Fibroblast of mammary gland (primary cell): ENCODE data around the gene RALGDS.
"Not testable (repeated sequence)": the region's sequence is repeated elsewhere in the genome, so short reads cannot be mapped to it uniquely, and the experiment has no call there.

Experiments
- DNase-seq: peaks from one replicate; pipeline ENCODE4 v3.0.0-alpha.2; 2010; ENCODE audit warnings: low read depth
- H3K4me3 ChIP-seq: 2 replicates; pipeline ENCODE4 v1.5.1; 2011; ENCODE audit warnings: low read depth, mild to moderate bottlenecking, low read length, moderate library complexity; ENCODE audit not compliant: control insufficient read depth
- TF ChIP-seq, protein P1 (sequence below): conservative IDR thresholded peaks from 2 replicates; pipeline ENCODE4 v1.5.1; 2011; ENCODE audit warnings: low read depth, low read length, inconsistent platforms; ENCODE audit not compliant: control insufficient read depth, insufficient read depth

RALGDS gene

DNA sequence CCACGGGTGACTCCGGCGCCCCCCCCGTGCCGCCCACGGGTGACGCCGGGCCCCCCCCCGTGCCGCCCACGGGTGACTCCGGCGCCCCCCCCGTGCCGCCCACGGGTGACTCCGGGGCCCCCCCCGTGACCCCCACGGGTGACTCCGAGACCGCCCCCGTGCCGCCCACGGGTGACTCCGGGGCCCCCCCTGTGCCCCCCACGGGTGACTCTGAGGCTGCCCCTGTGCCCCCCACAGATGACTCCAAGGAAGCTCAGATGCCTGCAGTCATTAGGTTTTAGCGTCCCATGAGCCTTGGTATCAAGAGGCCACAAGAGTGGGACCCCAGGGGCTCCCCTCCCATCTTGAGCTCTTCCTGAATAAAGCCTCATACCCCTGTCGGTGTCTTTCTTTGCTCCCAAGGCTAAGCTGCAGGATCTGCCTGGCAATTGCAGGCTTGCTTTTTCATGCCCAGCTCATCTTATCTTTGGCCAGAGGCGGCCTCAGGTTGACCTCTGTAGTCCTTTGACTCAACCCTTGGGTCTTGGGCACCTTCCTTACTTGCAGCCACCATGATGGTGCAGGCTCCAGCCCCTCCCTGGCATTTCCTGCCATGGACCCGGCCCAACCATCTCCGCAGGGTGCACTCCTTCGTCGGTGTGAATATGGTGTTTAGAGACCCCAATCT is 49.4 kb downstream of the RALGDS start:
- TF ChIP-seq, protein P1, sequence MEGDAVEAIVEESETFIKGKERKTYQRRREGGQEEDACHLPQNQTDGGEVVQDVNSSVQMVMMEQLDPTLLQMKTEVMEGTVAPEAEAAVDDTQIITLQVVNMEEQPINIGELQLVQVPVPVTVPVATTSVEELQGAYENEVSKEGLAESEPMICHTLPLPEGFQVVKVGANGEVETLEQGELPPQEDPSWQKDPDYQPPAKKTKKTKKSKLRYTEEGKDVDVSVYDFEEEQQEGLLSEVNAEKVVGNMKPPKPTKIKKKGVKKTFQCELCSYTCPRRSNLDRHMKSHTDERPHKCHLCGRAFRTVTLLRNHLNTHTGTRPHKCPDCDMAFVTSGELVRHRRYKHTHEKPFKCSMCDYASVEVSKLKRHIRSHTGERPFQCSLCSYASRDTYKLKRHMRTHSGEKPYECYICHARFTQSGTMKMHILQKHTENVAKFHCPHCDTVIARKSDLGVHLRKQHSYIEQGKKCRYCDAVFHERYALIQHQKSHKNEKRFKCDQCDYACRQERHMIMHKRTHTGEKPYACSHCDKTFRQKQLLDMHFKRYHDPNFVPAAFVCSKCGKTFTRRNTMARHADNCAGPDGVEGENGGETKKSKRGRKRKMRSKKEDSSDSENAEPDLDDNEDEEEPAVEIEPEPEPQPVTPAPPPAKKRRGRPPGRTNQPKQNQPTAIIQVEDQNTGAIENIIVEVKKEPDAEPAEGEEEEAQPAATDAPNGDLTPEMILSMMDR: no peak
- H3K4me3 ChIP-seq: no peak overlapping the region
- DNase-seq: no peak

DNA sequence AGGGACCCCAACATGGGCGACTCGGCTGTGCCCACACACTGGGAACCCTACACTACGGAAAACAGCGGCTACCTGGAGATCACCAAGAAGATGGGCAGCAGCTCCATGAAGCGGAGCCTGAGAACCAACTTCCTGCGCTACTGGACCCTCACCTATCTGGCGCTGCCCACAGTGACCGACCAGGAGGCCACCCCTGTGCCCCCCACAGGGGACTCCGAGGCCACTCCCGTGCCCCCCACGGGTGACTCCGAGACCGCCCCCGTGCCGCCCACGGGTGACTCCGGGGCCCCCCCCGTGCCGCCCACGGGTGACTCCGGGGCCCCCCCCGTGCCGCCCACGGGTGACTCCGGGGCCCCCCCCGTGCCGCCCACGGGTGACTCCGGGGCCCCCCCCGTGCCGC is 50.1 kb downstream of the RALGDS start:
- not testable (repeated sequence) for DNase-seq, H3K4me3 ChIP-seq

DNA sequence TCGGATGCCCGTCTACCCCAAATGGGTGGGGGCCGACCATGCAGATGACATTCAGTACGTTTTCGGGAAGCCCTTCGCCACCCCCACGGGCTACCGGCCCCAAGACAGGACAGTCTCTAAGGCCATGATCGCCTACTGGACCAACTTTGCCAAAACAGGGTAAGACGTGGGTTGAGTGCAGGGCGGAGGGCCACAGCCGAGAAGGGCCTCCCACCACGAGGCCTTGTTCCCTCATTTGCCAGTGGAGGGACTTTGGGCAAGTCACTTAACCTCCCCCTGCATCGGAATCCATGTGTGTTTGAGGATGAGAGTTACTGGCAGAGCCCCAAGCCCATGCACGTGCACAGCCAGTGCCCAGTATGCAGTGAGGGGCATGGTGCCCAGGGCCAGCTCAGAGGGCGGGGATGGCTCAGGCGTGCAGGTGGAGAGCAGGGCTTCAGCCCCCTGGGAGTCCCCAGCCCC is 50.5 kb downstream of the RALGDS start:
- not testable (repeated sequence) for DNase-seq, H3K4me3 ChIP-seq

DNA sequence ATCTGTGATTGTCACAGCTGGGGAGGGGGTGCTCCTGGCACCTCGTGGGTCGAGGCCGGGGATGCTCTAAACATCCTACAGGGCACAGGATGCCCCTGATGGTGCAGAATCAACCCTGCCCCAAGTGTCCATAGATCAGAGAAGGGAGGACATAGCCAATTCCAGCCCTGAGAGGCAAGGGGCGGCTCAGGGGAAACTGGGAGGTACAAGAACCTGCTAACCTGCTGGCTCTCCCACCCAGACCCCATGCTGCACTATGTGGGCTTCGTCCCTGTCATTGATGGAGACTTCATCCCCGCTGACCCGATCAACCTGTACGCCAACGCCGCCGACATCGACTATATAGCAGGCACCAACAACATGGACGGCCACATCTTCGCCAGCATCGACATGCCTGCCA is 52.6 kb downstream of the RALGDS start:
- not testable (repeated sequence) for H3K4me3 ChIP-seq, DNase-seq

DNA sequence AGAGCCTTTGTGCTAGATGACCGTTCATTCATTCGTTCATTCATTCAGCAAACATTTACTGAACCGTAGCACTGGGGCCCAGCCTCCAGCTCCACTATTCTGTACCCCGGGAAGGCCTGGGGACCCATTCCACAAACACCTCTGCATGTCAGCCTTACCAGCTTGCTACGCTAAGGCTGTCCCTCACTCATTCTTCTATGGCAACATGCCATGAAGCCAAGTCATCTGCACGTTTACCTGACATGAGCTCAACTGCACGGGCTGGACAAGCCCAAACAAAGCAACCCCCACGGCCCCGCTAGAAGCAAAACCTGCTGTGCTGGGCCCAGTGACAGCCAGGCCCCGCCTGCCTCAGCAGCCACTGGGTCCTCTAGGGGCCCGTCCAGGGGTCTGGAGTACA is 53.2 kb downstream of the RALGDS start:
- DNase-seq: no peak
- H3K4me3 ChIP-seq: no peak overlapping the region
- TF ChIP-seq, protein P1: no peak

DNA sequence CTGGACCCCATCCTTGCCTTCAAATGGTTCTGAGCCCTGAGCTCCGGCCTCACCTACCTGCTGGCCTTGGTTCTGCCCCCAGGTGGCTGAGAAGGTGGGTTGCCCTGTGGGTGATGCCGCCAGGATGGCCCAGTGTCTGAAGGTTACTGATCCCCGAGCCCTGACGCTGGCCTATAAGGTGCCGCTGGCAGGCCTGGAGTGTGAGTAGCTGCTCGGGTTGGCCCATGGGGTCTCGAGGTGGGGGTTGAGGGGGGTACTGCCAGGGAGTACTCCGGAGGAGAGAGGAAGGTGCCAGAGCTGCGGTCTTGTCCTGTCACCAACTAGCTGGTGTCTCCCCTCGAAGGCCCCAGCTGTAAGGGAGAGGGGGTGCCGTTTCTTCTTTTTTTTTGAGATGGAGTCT is 54.0 kb downstream of the RALGDS start:
- no peak overlapping the region for H3K4me3 ChIP-seq
- DNase-seq: no peak
- TF ChIP-seq, protein P1: no peak

DNA sequence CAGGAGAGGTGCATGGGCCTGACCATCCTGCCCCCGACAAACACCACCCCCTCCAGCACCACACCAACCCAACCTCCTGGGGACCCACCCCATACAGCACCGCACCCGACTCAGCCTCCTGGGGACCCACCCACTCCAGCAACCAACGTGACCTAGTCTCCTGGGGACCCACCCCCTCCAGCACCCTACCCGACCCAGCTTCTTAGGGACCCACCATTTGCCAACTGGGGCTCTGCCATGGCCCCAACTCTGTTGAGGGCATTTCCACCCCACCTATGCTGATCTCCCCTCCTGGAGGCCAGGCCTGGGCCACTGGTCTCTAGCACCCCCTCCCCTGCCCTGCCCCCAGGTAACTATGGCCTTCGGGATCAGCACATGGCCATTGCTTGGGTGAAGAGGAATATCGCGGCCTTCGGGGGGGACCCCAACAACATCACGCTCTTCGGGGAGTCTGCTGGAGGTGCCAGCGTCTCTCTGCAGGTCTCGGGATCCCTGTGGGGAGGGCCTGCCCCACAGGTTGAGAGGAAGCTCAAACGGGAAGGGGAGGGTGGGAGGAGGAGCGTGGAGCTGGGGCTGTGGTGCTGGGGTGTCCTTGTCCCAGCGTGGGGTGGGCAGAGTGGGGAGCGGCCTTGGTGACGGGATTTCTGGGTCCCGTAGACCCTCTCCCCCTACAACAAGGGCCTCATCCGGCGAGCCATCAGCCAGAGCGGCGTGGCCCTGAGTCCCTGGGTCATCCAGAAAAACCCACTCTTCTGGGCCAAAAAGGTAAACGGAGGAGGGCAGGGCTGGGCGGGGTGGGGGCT is 54.7 kb downstream of the RALGDS start:
- no peak for DNase-seq
- no peak overlapping the region for H3K4me3 ChIP-seq
- TF ChIP-seq, protein P1: no peak

DNA sequence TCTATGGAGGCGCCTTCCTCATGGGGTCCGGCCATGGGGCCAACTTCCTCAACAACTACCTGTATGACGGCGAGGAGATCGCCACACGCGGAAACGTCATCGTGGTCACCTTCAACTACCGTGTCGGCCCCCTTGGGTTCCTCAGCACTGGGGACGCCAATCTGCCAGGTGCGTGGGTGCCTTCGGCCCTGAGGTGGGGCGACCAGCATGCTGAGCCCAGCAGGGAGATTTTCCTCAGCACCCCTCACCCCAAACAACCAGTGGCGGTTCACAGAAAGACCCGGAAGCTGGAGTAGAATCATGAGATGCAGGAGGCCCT is 56.0 kb downstream of the RALGDS start:
- H3K4me3 ChIP-seq: no peak overlapping the region
- DNase-seq: no peak
- TF ChIP-seq, protein P1: no peak
